GM12874 (cell line): ENCODE data around the gene CNIH2.

Source experiments
- CTCF ChIP-seq: IDR thresholded peaks from 2 replicates; pipeline ENCODE4 v1.5.1; 2011; ENCODE audit warnings: low read depth, mild to moderate bottlenecking, control low read depth, low read length, moderate library complexity; ENCODE audit not compliant: insufficient read depth

Gene CNIH2

DNA sequence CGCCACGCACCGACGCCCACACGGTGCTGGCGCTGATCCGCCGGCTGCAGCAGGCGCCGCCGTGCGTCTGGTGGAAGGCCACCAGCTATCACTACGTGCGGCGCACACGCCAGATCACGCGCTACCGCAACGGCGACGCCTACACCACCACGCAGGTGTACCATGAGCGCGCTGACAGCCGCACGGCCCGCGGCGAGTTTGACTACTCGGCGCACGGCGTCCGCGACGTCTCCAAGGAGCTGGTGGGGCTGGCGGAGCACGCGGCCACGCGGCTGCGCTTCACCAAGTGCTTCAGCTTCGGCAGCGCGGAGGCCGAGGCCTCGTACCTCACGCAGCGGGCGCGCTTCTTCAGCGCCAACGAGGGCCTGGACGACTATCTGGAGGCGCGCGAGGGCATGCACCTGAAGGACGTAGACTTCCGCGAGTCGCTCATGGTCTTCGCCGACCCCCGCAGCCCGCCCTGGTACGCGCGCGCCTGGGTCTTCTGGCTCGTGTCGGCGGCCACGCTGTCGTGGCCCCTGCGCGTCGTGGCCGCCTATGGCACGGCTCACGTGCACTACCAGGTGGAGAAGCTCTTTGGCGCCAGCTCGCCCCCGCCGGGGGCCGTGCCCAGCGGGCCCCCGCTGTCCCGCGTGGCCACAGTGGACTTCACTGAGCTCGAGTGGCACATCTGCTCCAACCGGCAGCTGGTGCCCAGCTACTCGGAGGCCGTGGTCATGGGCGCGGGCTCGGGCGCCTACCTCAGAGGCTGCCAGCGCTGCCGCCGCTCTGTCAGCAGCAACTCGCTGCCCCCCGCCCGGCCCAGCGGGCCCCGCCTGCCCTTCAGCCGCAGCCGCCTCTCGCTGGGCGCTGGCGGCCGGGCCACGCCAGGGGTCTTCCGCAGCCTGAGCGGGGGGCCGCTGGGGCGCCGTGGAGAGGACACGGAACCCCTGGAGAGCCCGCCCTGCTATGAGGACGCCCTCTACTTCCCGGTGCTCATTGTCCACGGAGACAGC, 16.9 kb downstream of the CNIH2 start:
- TF ChIP-seq CTCF: no peak

DNA sequence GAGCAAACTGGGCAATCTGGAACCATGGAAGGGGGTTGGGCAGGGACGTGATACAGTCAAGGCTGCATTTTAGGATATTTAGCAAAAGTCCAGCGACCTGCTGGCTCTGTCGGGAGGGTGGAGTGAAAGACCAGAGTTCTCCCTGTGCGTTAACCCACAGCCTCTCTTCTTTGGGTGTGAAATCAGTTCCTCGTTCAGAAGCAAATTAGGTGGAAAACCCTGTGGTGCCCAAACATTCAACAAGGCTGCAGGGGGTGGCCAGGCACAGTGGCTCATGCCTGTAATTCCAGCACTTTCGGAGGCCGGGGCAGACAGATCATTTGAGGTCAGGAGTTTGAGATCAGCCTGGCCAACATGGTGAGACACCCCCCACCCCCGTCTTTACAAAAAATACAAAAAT, 19.6 kb downstream of the CNIH2 start:
- TF ChIP-seq CTCF: no peak

GRCh38 chr11:66299186-66299585, 21.2 kb downstream of the CNIH2 start:
- TF ChIP-seq CTCF: no peak

GRCh38 chr11:66302656-66303055, 24.7 kb downstream of the CNIH2 start:
- no peak for TF ChIP-seq CTCF

DNA sequence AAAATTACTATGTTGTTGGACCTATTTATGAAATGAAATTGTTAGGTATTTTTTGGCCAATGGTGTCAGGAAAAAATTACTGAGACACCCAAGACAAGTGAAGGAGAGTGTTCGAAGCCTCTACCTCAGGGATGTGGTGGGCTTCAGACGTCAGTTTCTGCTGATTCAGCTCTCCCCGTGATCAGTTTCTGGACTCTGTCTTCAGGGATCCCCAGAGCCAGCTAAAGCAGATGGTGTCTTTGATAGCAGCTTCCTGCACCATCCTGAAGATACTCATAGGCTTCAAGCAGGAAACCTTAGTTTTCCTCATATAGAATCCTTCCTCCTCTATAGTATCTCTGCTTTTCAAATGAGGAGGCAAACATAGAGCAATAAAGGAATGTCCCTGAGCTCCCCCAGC, 31.5 kb downstream of the CNIH2 start:
- TF ChIP-seq CTCF: no peak

DNA sequence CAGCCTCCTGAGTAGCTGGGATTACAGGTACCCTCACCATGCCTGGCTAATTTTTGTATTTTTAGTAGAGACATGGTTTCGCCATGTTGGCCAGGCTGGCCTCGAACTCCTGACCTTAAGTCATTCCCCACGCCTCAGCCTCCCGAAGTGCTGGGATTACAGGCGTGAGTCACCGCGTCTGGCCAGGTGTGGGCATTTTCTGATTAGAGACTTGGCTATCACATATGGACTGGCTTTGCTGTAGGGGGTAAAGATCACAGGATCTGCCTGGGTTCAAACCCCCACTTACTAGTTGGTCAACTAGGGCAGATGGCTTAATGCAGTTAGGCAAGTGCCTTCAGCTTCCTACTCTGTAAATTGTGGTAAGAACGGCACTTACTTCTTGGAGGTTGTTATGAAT, 32.3 kb downstream of the CNIH2 start:
- no peak for TF ChIP-seq CTCF

- peak; percentile 92 for TF ChIP-seq CTCF
These were observed 33.5 kb downstream of the CNIH2 start for GRCh38 chr11:66311470-66311964.
